ENCODE results near the gene COPS7B. TPM values are rescaled to one million over a fixed set of nuclear protein-coding genes. Genes with fewer than 3 reads are reported as not detected.

Gene COPS7B
- total RNA-seq, result 12.8 and 15.2 TPM in 2 replicates

DNA sequence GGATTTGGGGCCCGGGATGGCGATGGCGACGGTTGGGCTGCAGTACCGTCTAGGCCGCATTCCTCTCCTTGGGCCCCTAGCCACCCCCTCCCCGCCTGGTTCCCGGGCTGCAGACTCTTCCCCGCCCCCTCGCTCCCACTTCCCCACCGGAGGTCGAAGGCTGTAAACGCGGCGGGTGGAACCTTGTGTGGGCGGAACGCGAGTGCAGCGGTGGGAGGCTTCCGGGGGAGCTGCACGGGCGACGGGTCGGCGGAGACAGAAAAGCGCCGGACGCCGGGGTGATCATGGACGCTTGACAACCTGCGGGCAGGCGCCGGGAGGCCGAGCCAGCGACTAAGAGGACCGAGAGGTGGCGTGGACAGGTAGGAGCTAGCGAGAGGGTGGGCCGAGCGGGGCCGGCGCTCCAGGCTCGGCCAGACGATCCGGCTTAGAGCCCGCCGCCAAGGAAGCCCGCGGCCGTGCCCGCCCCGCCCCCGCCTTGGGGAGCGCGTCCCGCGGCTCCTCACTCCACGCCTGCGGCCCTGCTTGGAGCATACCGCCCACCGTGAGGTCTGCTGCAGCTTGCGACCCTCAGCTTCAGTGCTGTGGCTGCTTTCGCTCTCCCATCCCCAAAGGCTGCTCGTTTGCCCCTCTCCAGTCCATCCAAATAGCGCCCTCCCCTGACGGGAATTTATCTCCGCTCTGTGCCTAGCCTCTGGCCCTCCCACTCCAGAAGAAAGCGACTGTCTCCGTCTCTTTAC, at the start of gene COPS7B:
TSS of gene COPS7B (plus strand) at position 269 of the 740 bp plus-strand sequence. CDS start 2,126 bp downstream, outside the sequence.

DNA sequence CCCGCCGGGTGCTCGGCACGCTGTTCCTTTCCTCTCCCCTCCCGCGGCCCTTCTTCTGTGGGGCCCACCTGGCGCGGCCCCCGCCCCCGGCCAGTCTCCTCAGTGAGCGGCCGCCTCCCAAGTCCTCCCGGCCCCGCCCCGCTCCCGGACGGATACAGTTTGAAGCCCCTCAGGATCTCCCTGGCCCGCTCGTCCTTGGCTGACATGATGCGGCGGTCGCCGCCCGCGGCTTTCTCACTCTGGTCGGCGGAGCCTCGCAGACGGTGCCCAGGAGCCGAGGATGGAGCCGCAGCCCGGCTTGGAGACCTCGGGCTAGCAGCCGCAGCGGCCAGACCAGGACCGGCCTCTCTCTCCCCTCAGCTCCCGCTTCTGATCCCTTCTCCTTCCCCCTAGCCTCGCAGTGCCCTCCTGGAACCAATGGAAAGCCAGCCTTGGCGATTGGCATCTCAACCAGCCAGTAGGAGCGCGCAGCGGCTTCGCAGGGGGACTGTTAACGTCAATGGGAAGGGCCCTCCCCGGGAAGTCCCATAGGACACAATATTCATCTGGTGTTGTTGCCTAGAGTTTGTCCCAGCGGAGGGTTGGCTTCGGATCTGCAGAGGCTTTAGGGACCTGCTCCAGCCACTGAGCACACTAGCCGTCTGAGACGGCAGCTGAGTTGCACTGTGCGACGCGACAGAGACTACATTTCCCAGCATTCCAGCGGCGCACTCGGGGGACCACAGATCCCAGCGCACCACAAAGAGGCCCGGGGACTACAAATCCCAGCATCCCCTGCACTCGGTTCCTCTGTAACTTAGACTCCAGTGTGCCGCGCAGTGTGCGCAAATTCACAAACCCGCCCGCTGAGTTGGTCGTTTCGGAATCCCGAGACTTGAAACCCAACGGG, 5.1 kb upstream of the COPS7B start, which contains the start of gene PDE6D:
TSS of gene PDE6D (minus strand) at position 374 of the 889 bp plus-strand sequence. CDS start at position 206, 168 bp downstream.

Other genes starting within 250 kb of the COPS7B start
- not detected in 2 replicates for gene TEX44, start 193.6 kb upstream of the COPS7B start, total RNA-seq
- 1,040 and 1,114 TPM in 2 replicates for gene PTMA, start 77.9 kb upstream of the COPS7B start, total RNA-seq
- gene PDE6D, start 5.2 kb upstream of the COPS7B start, total RNA-seq, result 16.3 and 16.4 TPM in 2 replicates
- gene NPPC, start 140.0 kb downstream of the COPS7B start, total RNA-seq, result 0.06 and 0.26 TPM in 2 replicates
- 16.4 and 18.0 TPM in 2 replicates for gene DIS3L2, start 175.3 kb downstream of the COPS7B start, total RNA-seq